HFFc6 (cell line): Measurements from ENCODE around the gene BPIFA3. TPM values are rescaled to one million over a fixed set of nuclear protein-coding genes. Genes with fewer than 3 reads are reported as not detected.

Experiments used
- DNase-seq: peaks from one replicate; pipeline ENCODE4 v3.0.0-alpha.2; 2018
- H3K27ac Mint-ChIP-seq: 2 replicates; pipeline ENCODE4 v1.8.0; 2020; ENCODE audit warnings: mild to moderate bottlenecking, mixed read lengths
- H3K27me3 Mint-ChIP-seq: 2 replicates; pipeline ENCODE4 v1.8.0; 2021; ENCODE audit warnings: mild to moderate bottlenecking, moderate library complexity, mixed read lengths; ENCODE audit not compliant: insufficient read depth
- H3K36me3 Mint-ChIP-seq: 2 replicates; pipeline ENCODE4 v1.8.0; 2021; ENCODE audit warnings: low read depth, mixed read lengths
- H3K4me1 Mint-ChIP-seq: 2 replicates; pipeline ENCODE4 v1.8.0; 2020; ENCODE audit warnings: low read depth, mixed read lengths
- H3K4me3 Mint-ChIP-seq: 2 replicates; pipeline ENCODE4 v1.8.0; 2020; ENCODE audit warnings: mild to moderate bottlenecking, moderate library complexity, mixed read lengths
- H3K9me3 Mint-ChIP-seq: 2 replicates; pipeline ENCODE4 v1.8.0; 2020; ENCODE audit warnings: mild to moderate bottlenecking, mixed read lengths
- CTCF ChIP-seq: fragments of 200-600 bp; sonication (generic); IDR thresholded peaks from 2 replicates; pipeline ENCODE4 v1.5.0; 2021; ENCODE audit warnings: antibody characterized with exemption, mild to moderate bottlenecking
- total RNA-seq, 6 experiments: library from RNA; stranded (reverse); fragmentation: NEBNext Ultra II Directional; extraction: Animal tissue kit (Norgen Biotek cat#: 25700); gene quantifications; 2 replicates in 1 of 6; 3 replicates in 5 of 6; pipeline ENCODE4 v1.2.3, GENCODE V29; 2021

The BPIFA3 gene
- total RNA-seq, 6 experiments from 2014 or later, result not detected

DNA sequence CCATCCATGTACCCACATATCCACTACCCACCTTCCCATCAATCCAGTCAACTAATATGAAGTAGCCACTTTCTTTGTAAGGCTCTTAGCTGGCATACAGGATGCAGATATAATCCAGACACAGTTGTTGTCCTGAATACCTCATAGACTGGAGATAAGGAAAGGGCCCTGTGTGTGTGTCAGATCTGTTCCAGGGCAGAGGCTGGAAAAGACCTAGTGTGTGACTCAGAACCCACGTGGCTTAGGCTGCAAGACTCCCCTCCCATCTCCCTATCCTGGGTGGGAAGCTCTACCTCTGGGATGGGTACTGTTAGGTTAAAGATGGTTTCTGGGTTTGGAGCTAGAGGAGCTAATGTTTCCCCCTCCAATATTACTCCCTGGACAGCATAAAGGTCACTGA lies 22.3 kb downstream of the BPIFA3 start:
- Mint-ChIP-seq H3K27me3 (peaks cover 22% of the 10 kb centered on the region), H3K36me3 (no peaks in the 10 kb centered on the region), H3K27ac (no peak overlapping the region), H3K4me3 (no peak overlapping the region), H3K9me3 (no peaks in the 10 kb centered on the region), H3K4me1 (no peaks in the 10 kb centered on the region)
- no peak for TF ChIP-seq CTCF
- no peak for DNase-seq

GRCh38 chr20:33239979-33240736 lies 23.0 kb downstream of the BPIFA3 start:
- no peak for TF ChIP-seq CTCF
- Mint-ChIP-seq H3K9me3 (no peaks in the 10 kb centered on the region), H3K4me1 (no peaks in the 10 kb centered on the region), H3K27ac (no peak overlapping the region), H3K4me3 (no peak overlapping the region), H3K27me3 (peaks cover 23% of the 10 kb centered on the region), H3K36me3 (no peaks in the 10 kb centered on the region)
- DNase-seq, result no peak

GRCh38 chr20:33240923-33241322 lies 23.8 kb downstream of the BPIFA3 start:
- no peak overlapping the region for H3K27ac Mint-ChIP-seq
- H3K4me1 Mint-ChIP-seq, result no peaks in the 10 kb centered on the region
- no peaks in the 10 kb centered on the region for H3K36me3 Mint-ChIP-seq
- H3K27me3 Mint-ChIP-seq, result peaks cover 23% of the 10 kb centered on the region
- no peak for DNase-seq
- no peak overlapping the region for H3K4me3 Mint-ChIP-seq
- H3K9me3 Mint-ChIP-seq, result no peaks in the 10 kb centered on the region
- TF ChIP-seq CTCF, result no peak

- H3K9me3 Mint-ChIP-seq, result no peaks in the 10 kb centered on the region
- H3K27me3 Mint-ChIP-seq, result peaks cover 25% of the 10 kb centered on the region
- H3K4me1 Mint-ChIP-seq, result no peaks in the 10 kb centered on the region
- no peak overlapping the region for H3K4me3 Mint-ChIP-seq
- H3K36me3 Mint-ChIP-seq, result no peaks in the 10 kb centered on the region
- DNase-seq, result no peak
- no peak for TF ChIP-seq CTCF
- H3K27ac Mint-ChIP-seq, result no peak overlapping the region
Measured at GRCh38 chr20:33242319-33243100, 25.4 kb downstream of the BPIFA3 start.

DNA sequence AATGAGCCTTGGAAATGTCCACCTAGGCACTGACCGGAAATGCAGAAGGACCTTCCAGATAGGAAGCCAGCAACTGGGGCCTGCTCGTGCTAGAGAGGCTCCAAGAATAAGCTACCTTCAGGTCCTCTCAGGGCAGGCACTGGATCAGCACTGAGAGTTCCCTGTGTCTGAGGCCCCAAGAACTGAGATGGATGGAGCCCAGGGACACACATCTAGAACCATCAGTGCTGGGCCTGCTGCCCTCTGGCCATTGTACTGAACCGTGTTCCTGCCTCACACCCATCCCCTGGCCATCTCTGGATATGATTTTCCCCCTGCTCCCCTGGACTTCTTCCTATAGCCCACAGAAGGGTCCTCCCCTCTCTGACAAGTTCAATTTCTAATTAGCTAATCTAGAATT lies 28.9 kb downstream of the BPIFA3 start:
- no peak overlapping the region for H3K27ac Mint-ChIP-seq
- H3K4me1 Mint-ChIP-seq, result no peaks in the 10 kb centered on the region
- H3K4me3 Mint-ChIP-seq, result no peak overlapping the region
- no peaks in the 10 kb centered on the region for H3K36me3 Mint-ChIP-seq
- no peak for DNase-seq
- peaks cover 19% of the 10 kb centered on the region for H3K27me3 Mint-ChIP-seq
- TF ChIP-seq CTCF, result no peak
- H3K9me3 Mint-ChIP-seq, result no peaks in the 10 kb centered on the region
